IMR-90 (cell line): Measurements from ENCODE around the gene RNF130.

Source experiments
- BHLHE40 ChIP-seq: fragments of 150-350 bp; IDR thresholded peaks from 2 replicates; pipeline ENCODE4 v1.6.1; 2016; ENCODE audit warnings: mild to moderate bottlenecking, low read depth, low read length
- CTCF ChIP-seq: conservative IDR thresholded peaks from 2 replicates; pipeline ENCODE4 v1.5.1; 2012; ENCODE audit warnings: mild to moderate bottlenecking, low read depth, low read length, improper control_type of control experiment
- MXI1 ChIP-seq: IDR thresholded peaks from 2 replicates; pipeline ENCODE4 v1.6.1; 2012; ENCODE audit warnings: low read depth, mild to moderate bottlenecking, low read length, moderate library complexity, borderline replicate concordance
- POLR2A ChIP-seq: IDR thresholded peaks from 2 replicates; pipeline ENCODE4 v1.6.1; 2012; ENCODE audit warnings: mild to moderate bottlenecking, low read depth, low read length
- RFX5 ChIP-seq: IDR thresholded peaks from 2 replicates; pipeline ENCODE4 v1.8.0; 2012; ENCODE audit warnings: low read depth, mild to moderate bottlenecking, low read length, moderate library complexity
- SMC3 ChIP-seq: fragments of 150-350 bp; IDR thresholded peaks from 2 replicates; pipeline ENCODE4 v1.6.1; 2016; ENCODE audit warnings: low read depth, mild to moderate bottlenecking, antibody characterized with exemption, low read length, moderate library complexity

GRCh38 chr5:179923436-179923835 is 148.1 kb downstream of the RNF130 start:
- no peak for TF ChIP-seq CTCF
- no peak for TF ChIP-seq RFX5
- TF ChIP-seq BHLHE40, result no peak
- TF ChIP-seq SMC3, result no peak
- no peak for TF ChIP-seq MXI1
- no peak for TF ChIP-seq POLR2A
